GM12873 (cell line): ENCODE results near the gene ANXA6.

Experiments
- TF ChIP-seq, protein P1 (sequence below): IDR thresholded peaks from 2 replicates; pipeline ENCODE4 v1.5.1; 2012; ENCODE audit warnings: low read depth, mild to moderate bottlenecking, moderate library complexity, low read length, control low read depth; ENCODE audit not compliant: insufficient read depth; ENCODE audit errors: missing control alignments

Gene ANXA6

DNA sequence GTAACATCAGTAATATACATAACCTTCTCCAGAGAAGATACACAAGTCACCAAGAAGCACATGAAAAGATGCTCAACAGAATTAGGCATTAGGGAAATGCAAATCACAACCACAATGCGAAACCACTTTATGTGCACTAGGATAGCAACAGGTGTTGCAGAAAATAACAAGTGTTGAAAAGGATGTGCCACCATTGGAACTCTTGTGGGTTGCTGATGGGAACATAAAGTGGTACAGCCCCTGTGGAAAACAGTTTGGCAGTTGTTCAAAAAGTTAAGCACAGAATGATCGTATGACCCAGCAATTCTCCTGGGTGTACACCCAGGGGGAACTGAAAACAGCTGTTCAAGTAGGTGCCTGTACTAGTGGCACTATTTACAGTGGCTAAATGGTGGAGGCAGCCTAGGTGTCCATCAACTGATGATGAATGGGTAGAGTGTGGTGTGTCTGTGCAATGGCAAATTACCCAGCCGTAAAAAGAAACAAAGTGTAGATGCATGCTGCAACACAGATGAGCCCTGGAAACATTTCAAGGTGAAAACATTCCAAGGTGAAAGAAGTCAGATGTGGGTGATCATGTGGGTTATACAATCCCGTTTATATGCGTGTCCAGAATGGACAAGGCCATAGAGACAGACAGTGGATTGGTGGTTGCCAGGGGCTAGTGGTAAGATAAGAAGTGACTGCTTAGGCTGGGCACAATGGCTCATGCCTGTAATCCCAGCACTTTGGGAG, 39.1 kb upstream of the ANXA6 start:
- TF ChIP-seq, protein P1, sequence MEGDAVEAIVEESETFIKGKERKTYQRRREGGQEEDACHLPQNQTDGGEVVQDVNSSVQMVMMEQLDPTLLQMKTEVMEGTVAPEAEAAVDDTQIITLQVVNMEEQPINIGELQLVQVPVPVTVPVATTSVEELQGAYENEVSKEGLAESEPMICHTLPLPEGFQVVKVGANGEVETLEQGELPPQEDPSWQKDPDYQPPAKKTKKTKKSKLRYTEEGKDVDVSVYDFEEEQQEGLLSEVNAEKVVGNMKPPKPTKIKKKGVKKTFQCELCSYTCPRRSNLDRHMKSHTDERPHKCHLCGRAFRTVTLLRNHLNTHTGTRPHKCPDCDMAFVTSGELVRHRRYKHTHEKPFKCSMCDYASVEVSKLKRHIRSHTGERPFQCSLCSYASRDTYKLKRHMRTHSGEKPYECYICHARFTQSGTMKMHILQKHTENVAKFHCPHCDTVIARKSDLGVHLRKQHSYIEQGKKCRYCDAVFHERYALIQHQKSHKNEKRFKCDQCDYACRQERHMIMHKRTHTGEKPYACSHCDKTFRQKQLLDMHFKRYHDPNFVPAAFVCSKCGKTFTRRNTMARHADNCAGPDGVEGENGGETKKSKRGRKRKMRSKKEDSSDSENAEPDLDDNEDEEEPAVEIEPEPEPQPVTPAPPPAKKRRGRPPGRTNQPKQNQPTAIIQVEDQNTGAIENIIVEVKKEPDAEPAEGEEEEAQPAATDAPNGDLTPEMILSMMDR: no peak

DNA sequence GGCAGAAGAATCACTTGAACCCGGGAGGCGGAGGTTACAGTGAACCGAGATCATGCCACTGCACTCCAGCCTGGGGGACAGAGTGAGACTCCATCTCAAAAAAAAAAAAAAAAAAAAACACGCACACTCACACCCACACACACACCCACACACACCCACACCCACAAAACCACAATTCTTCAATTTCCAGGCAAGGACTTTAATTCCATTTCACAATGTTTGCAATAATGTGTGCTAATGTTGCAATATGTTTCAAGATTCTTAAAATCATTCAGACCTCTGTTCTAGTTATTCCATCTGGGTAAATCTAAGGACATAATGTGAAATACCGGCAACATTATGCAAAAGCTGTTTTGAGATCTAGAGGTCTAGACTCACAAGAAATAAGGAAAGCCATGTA, 38.0 kb upstream of the ANXA6 start:
- TF ChIP-seq, protein P1: no peak

DNA sequence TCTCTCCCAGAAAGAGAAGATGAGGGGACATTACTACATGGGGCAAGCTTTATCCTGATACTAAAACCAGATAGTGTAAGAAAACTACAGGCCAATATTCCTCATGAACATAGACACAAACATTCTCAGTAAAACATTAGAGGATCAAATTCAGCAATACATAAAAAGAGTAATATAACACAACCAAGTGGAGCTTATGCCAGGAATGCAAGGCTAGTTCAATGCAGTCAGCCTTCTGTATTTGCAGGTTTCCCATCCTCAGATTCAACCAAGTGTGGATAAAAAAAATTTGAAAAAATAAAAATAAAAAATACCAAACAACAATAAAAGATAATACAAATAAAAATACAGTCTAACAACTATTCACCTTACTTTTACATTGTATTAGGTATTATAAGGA, 35.0 kb upstream of the ANXA6 start:
- TF ChIP-seq, protein P1: no peak

DNA sequence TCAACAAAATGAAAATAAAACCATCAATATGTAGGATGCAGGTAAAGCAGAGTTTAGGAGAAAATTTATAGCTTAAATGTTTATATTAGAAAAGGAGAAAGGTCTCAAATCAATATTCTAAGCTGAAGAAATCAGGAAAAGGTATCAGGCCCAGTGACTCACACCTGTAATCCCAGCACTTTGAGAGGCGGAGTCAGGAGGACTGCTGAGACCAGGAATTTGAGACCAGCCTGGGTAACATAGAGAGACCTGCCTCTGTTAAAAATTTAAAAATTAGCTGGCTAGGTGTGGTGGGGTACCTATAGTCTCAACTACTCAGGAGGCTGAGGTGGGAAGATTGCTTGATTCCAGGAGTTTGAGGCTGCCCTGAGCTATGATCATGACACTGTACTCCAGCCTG, 34.1 kb upstream of the ANXA6 start:
- TF ChIP-seq, protein P1: no peak

DNA sequence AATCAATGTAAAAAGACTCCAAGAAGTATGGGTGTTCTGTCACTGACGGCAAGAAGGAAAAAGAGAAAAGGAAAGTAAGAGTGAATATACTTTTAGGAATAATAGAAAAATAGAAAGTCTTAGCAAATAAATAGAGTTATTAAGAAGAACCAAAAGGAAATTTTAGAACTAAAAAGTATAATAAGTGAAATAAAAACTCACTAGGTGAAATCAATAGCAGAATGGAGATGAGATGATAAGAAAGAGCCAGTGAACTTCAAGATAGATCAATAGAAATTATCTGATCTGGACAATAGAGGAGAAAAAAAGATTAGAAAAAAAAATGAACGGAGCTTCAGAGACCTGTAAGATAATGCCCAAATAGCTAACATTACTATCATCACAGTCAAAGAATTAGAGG, 31.6 kb upstream of the ANXA6 start:
- TF ChIP-seq, protein P1: no peak

DNA sequence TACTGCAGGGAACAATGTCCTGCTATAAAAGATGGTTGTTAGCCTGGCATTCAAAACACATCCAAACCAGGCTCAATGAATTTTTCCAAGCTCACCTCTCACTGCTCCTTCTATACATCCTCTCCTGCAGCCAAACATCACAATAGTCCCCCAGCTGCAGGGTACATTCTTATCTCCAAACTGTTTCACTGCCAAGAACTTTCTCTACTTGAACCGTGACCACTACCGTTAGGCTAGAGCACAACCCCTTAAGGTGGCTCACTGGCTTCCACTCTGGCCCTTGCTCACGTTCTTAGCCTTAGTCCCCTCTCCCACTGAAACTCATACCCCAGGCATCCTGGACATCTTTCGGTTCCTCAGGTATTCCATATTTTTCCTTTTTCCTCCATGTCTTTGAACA, 29.0 kb upstream of the ANXA6 start:
- TF ChIP-seq, protein P1: no peak

DNA sequence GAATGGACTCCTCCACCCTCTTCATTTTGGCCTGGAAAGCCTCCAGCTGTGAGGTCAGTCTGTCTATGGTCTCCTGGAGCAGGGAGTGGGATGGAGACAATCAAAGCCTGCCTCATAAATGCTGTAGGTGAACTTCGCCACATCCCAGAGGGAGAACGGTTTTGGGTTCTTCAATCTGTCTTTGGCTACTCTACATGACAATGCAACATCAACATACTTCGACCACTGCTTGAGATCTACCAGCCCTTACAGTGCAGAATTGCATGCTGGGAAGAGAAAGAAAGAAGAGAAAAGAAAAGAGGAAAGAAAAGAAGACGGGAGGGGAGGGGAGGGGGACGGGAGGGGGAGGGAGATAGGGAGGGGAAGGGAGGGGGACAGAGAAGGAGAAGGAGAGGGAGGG, 28.5 kb upstream of the ANXA6 start:
- TF ChIP-seq, protein P1: no peak
